ENCODE results near the gene PPM1D. TPM values are rescaled to one million over a fixed set of nuclear protein-coding genes. Genes with fewer than 3 reads are reported as not detected.

Gene PPM1D
- total and polyA plus RNA-seq, 2 experiments from 2014 or later: 7.8 to 13.3 TPM

GRCh38 chr17:60656499-60656898 lies 56.5 kb downstream of the PPM1D start:
- Histone ChIP-seq H3K4me1 (ENCODE audit: insufficient read depth) (no peaks in the 10 kb centered on the region), H2AFZ (no peak overlapping the region), H4K20me1 (replicated peaks; ENCODE audit: insufficient read depth) (0 out of 2 replicates have a peak, but pooled peaks cover 6% of the 10 kb centered on the region), H3K4me2 (no peak overlapping the region), H3K36me3 (ENCODE audit: insufficient read depth) (peaks cover 6% of the 10 kb centered on the region; the same call in 1 of the 2 replicates), H3F3A (replicated peaks; ENCODE audit: low read depth) (no peaks in the 10 kb centered on the region), H3K9me2 (ENCODE audit: insufficient read depth) (no peaks in the 10 kb centered on the region), H3K4me3 (no peak overlapping the region), H3K27ac (ENCODE audit: low read depth) (no peak overlapping the region), H3K79me2 (replicated peaks; ENCODE audit: insufficient read depth) (peaks cover 33% of the 10 kb centered on the region), H3K27me3 (ENCODE audit: insufficient read depth) (no peaks in the 10 kb centered on the region)
- Mint-ChIP-seq H3K4me1 (no peaks in the 10 kb centered on the region), H3K9me3 (no peaks in the 10 kb centered on the region), H3K36me3 (ENCODE audit: low read depth) (peaks cover 15% of the 10 kb centered on the region; the same call in 2 of the 3 replicates), H3K27ac (no peak overlapping the region), H3K27me3 (ENCODE audit: insufficient read depth, low read depth, poor library complexity) (no peaks in the 10 kb centered on the region), H3K4me3 (no peak overlapping the region)
- TF ChIP-seq REST (IDR thresholded peaks at IDR 0.05; ENCODE audit: unreplicated experiment) (no peak), CREB1 (CRISPR knock-in tag; IDR thresholded peaks at IDR 0.05; ENCODE audit: low read depth) (no peak), POLR2AphosphoS5 (IDR thresholded peaks at IDR 0.05; ENCODE audit: low read depth) (no peak)
- DNase-seq (ENCODE audit: low spot score): no peak
- no peak for ATAC-seq

GRCh38 chr17:60659156-60659555 lies 59.2 kb downstream of the PPM1D start:
- Histone ChIP-seq H3K36me3 (ENCODE audit: insufficient read depth) (peaks cover 6% of the 10 kb centered on the region; the same call in 1 of the 2 replicates), H3K9me2 (ENCODE audit: insufficient read depth) (no peaks in the 10 kb centered on the region), H3F3A (replicated peaks; ENCODE audit: low read depth) (no peaks in the 10 kb centered on the region), H3K79me2 (replicated peaks; ENCODE audit: insufficient read depth) (peaks cover 10% of the 10 kb centered on the region), H3K27ac (ENCODE audit: low read depth) (no peak overlapping the region), H3K27me3 (ENCODE audit: insufficient read depth) (no peaks in the 10 kb centered on the region), H3K4me1 (ENCODE audit: insufficient read depth) (no peaks in the 10 kb centered on the region), H3K4me3 (no peak overlapping the region), H2AFZ (no peak overlapping the region), H4K20me1 (replicated peaks; ENCODE audit: insufficient read depth) (0 out of 2 replicates have a peak, but pooled peaks cover 4% of the 10 kb centered on the region), H3K4me2 (no peak overlapping the region)
- Mint-ChIP-seq H3K27ac (no peak overlapping the region), H3K36me3 (ENCODE audit: low read depth) (peaks cover 9% of the 10 kb centered on the region; the same call in 2 of the 3 replicates), H3K4me1 (no peaks in the 10 kb centered on the region), H3K4me3 (no peak overlapping the region), H3K27me3 (ENCODE audit: insufficient read depth, low read depth, poor library complexity) (no peaks in the 10 kb centered on the region), H3K9me3 (no peaks in the 10 kb centered on the region)
- DNase-seq (ENCODE audit: low spot score) (no peak), ATAC-seq (no peak)
- TF ChIP-seq NANOG (IDR thresholded peaks at IDR 0.05; ENCODE audit: borderline replicate concordance) (no peak), EZH2 (IDR thresholded peaks at IDR 0.05; ENCODE audit: low read depth, unreplicated experiment) (no peak), ZNF331 (CRISPR knock-in tag; IDR thresholded peaks at IDR 0.05; ENCODE audit: low read depth) (no peak), ZNF114 (CRISPR knock-in tag; IDR thresholded peaks at IDR 0.05) (no peak), CTCF (conservative IDR thresholded peaks at IDR 0.05; ENCODE audit: low read depth in 2 of 2) (no peak), REST (IDR thresholded peaks at IDR 0.05; ENCODE audit: unreplicated experiment) (no peak), JUNB (IDR thresholded peaks at IDR 0.05; ENCODE audit: unreplicated experiment) (no peak), POLR2AphosphoS5 (IDR thresholded peaks at IDR 0.05; ENCODE audit: low read depth) (no peak), EZH2phosphoT487 (IDR thresholded peaks at IDR 0.05; ENCODE audit: unreplicated experiment) (no peak), CREB1 (CRISPR knock-in tag; IDR thresholded peaks at IDR 0.05; ENCODE audit: low read depth) (no peak), STAT1 (IDR thresholded peaks at IDR 0.05; ENCODE audit: unreplicated experiment) (no peak)

Data from GM23338 (cell line).